NOMO-1 (cell line): Measurements from ENCODE around the gene THBS1.

Experiments used
- DNase-seq, 2 experiments: peaks; one replicate each; lab custom pipeline; 2025; ENCODE audit not compliant: unreplicated experiment in 2 of 2; lab: John Stamatoyannopoulos, UW

THBS1 gene

DNA sequence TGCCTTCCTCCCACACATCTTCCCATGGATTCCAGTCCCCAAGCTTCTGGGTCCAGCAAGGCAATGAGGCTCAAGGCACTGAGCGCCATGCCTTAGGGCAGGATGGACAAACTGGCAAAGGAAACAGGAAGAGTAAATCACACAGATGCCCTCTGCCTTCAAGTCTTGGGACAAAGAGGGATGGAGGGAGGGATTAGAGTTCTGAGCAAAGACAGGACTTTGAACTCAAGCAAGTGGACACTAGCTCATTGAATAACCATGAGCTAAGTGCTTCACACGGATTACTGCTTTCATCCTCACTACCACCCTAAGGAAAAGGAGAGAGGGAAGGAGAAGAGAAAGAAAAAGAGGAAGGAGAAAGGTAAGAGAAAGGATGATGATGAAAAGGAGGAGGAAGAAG lies 7.6 kb upstream of the THBS1 start:
- no peak for DNase-seq

- DNase-seq, result no peak
Observed at GRCh38 chr15:39573844-39574243, 7.0 kb upstream of the THBS1 start.

DNA sequence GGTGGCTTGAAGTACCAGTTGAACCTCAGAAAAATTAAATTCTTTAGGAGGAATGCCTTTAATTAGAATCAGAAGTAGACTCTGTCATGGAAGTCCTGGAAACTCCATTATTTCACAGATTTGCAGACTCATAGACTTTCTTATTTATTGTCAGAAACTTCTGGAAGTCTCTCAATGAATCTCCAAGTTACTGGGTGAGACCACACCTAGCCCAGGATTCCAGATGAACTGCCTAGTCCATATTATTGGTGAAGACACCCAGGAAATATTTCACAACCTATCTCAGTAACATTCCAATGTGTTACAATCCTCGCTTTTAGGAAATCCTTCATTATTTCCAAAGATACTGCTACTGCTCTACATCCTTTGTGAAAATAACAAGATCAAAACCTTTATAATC lies 6.5 kb upstream of the THBS1 start:
- DNase-seq, result no peak

- no peak for DNase-seq
Observed at GRCh38 chr15:39575180-39575579, 5.7 kb upstream of the THBS1 start.

GRCh38 chr15:39578851-39579486 lies 1.9 kb upstream of the THBS1 start:
- DNase-seq, result no peak

- DNase-seq, result no peak
Observed at GRCh38 chr15:39579487-39580116, 1.3 kb upstream of the THBS1 start.

DNA sequence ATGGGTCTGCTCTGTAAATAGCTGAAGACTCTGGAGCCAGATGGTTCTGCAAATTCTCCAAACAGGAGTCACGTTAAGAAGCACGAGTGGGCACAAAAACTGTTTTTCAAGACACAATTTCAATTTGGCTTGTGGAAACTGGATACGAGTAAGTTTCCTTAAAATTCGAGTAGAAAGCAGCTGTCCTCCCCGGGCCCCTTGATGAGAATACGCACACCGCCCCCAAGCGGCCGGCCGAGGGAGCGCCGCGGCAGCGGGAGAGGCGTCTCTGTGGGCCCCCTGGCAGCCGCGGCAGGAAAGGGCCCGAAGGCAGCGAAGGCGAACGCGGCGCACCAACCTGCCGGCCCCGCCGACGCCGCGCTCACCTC lies 778 bp upstream of the THBS1 start:
- peak; percentile 82 to 86 for DNase-seq

DNA sequence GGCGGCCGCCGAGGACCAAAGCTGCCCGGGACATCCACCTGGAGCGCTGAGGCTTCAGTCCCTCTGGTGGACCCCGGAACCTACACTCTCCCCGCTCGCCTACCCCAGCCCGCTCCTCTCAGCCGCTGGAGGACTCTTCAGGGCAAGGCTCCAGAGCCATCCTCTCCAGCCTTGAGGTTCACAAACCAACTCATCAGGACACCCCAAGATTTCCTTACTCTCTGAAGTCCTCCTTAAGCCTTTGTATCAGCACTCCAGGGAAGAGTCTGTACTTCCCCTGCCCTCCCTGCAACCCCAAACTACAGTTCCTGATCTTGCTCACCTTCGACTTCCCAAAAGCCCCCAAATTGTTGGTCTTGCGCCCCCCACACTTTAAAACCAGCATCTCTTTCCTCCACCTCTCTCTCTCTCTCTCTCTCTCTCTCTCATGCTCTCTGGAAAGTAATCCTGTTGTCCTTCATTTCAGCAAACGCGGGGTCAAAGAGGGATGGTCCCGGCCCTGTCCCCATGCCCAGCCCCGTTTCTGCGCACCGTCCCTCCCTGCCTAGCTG lies 438 bp downstream of the THBS1 start:
- no peak for DNase-seq

- DNase-seq, result peak; percentile 33 to 46
Observed at GRCh38 chr15:39581793-39582285, 960 bp downstream of the THBS1 start.

DNA sequence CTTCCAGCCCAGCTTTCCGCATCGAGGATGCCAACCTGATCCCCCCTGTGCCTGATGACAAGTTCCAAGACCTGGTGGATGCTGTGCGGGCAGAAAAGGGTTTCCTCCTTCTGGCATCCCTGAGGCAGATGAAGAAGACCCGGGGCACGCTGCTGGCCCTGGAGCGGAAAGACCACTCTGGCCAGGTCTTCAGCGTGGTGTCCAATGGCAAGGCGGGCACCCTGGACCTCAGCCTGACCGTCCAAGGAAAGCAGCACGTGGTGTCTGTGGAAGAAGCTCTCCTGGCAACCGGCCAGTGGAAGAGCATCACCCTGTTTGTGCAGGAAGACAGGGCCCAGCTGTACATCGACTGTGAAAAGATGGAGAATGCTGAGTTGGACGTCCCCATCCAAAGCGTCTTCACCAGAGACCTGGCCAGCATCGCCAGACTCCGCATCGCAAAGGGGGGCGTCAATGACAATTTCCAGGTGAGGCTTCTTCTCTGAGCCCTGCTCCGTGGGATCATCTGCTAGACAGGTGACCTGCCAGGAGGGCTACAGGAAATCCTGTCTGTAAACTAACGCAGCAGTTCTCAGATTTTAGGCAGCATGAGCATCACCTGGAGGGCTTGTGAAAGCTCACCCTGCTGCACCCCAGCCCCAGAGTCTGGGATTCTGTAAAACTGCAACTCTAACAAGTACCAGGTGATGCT lies 1.6 kb downstream of the THBS1 start:
- no peak for DNase-seq

DNA sequence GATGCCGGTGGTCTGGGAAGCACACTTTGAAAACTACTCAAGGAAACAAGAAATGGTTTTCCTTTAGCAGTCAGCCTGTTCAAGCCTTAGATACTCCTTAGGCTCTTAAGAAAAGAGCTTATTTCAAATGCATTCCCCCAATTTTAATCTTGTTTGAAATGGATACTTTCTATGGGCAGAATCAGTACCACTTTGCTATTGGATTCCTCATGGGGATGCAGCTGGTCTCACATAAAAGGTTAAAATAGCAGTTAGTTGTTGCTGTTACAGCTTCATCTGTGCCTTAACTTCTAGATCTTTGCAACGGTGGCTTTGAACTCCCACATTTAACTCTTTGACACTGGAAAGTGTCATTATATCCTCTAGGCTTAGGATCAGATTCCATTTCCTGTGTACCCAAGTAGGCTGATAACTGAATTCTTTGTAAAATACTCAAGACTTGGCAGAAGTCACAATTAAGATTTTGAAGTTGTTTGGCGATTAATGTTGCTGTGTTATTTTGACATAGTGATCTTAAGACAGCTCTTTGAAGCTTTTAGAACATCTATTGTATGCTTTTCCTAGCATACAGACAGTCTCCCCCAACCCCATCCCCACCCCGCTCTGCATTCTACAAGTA lies 2.2 kb downstream of the THBS1 start:
- DNase-seq, result peak; percentile 8 to 16

- DNase-seq, result no peak
Observed at GRCh38 chr15:39583596-39584265, 2.9 kb downstream of the THBS1 start.

DNA sequence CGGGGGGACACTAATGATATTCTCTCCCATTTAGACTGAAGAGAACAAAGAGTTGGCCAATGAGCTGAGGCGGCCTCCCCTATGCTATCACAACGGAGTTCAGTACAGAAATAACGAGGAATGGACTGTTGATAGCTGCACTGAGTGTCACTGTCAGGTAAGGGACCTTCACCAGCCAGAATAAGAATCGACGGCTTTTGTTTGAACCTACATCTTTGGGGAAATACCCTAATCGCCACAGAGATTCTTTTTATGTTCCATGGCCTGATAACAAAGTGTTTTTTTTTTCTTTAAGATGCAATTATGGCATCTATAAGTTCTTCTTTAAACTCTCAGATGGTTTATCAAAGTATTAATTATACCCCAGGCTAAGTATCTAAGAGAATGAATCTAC lies 3.4 kb downstream of the THBS1 start:
- DNase-seq, result no peak

GRCh38 chr15:39584662-39585388 lies 3.9 kb downstream of the THBS1 start:
- DNase-seq, result no peak

- DNase-seq, result no peak
Observed at GRCh38 chr15:39585389-39585841, 4.5 kb downstream of the THBS1 start.

- DNase-seq, result no peak
Observed at GRCh38 chr15:39585871-39586301, 5.0 kb downstream of the THBS1 start.

DNA sequence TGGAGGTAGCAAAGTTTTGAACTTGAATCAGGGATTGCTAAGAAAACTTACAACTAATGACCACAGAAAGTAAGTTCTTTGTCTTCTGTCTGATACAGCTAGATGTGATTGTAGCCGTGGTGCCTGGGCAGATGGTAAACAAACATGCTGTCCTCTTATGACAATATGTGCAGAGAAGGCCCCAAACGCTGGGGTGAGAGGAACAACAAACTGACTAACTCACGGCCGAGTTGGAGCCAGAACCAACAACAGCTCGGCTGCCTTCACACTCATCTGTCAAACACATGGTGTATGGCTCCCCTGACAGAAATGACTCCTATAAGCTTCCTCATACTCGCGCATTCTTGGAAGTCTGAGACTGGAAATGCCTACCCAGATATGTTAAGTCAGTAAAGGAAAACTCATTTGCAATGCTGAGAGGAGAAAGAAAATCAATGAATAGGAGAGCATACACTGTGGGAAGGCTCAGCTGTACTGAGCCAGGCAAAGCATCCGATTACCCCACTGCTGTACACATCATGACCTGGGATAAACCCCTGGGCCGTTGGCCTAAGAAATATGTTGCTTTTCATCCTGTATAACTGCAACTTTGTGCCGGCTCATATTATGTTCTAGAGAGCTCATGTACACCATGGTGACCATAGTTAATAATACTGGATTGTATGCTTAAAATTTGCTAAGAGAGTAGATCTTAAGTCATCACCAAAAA lies 5.7 kb downstream of the THBS1 start:
- DNase-seq, result no peak

DNA sequence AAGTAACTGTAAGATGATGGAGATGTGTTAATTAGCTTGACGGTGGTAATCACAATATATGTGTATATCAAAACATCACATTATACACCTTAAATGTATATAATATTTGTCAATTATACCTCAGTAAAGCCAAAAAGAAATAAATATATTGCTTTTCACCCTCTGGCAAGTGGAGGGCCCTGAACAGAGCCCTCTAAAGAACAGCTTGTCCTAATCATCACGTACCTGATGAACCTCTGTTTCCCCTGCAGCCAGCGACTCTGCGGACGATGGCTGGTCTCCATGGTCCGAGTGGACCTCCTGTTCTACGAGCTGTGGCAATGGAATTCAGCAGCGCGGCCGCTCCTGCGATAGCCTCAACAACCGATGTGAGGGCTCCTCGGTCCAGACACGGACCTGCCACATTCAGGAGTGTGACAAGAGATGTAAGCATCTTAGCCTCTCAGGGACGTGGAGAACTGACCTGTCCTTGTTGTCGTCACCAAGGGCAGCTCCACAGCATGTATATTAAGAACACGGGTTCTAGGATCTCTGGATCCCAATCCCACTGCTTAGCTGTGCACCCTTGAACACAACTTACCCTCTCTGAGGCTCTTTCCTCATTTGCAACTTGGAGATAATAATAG lies 6.3 kb downstream of the THBS1 start:
- DNase-seq, result no peak
